Measurements from ENCODE around the gene OR6B1.
"Not testable (repeated sequence)": the region's sequence is repeated elsewhere in the genome, so short reads cannot be mapped to it uniquely, and the experiment has no call there.

OR6B1 gene

DNA sequence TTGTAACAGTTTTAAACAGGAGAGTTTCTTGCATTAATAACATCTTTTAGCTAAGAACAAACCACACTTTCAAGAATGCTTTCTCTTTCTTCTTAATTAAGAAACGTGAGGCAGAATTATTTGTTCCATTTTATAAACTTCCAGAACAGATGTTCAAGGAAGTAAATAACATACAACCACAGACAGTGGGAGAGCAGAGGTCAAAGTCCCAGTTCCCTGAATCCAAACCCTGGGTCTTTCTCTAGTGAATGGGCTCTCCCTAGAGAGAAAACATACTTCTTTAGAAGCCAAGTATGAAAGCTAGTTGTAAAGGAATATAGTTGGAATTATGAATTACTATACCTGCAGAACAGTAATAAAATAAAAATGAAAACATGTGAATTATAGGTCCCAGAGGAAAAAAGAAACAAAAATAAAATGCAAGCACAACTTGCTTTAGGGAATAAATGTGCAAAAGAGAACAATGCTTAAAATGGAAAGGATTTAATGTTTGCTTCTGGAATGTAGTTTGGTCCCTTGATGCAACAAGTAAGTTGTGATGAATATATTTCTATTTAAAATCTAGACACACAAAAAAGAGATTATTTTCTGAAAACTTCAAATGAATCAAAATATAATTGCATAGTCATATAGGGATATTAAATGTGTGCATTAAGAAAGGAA lies 6.0 kb downstream of the OR6B1 start:
- no peak for DNase-seq (ENCODE audit: low spot score)

DNA sequence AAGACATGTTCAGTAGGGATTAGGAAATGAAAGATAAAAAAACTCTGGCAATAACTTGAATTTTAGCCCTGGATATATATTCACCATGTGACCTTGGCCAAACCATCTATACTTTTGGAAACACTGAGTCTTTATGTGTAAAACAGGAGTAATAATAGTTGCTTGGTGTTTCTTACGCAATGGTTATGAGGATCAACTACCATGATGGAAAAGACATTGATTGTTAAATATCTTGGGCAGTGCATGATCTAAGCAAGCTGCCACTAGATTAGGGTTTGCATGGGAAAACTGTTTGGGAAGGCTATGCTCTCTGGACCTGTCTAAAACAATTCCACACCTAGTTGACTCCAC lies 6.5 kb downstream of the OR6B1 start:
- DNase-seq (ENCODE audit: low spot score): no peak

DNA sequence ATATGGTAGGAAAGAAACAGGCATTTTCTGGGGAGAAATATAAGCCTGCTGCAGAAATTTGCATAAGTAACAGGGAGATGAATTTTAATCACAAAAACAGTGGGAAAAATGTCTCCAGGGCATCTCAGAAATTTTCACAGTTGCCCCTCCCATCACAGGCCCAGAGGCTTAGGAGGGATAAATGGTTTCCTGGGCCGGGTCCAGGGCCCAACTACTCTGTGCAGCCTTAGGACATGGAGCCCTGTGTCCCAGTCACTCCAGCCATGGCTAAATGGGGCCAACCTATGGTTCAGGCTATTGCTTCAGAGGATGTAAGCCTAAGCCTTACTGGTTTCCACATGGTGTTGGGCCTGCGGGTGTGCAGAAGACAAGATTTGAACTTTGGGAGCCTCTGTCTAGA lies 9.2 kb downstream of the OR6B1 start:
- no peak for DNase-seq (ENCODE audit: low spot score)

DNA sequence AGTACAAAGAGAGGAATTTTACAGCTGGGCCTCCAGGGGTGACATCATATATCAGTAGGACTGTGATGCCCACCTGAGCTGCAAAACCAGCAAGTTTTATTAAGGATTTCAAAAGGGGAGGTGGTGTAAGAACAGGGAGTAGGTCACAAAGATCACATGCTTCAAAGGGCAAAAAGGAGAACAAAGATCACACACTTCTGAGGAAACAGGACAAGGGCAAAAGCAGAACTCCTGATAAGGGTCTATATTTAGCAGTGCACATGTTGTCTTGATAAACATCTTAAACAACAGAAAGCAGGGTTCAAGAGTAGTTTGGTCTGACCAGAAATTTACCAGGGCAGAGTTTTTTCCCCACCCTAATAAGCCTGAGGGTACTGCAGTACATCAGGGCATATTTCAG lies 9.9 kb downstream of the OR6B1 start:
- not testable (repeated sequence) for DNase-seq (ENCODE audit: low spot score)

DNA sequence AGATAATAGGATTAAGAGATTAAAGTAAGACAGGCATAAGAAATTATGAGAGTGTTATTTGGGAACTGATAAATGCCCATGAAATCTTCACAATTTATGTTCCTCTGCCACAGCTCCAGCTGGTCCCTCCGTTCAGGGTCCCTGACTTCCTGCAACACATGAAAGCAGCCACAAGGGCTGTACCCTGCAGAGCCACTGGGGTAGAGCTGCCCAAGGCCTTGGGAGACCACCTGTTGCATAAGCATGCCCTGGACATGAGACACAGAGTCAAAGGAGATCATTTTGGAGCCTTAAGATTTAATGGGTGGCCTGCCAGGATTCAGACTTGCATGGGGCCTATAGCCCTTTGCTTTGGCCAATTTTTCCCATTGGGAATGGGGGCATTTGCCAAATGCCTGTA lies 10.7 kb downstream of the OR6B1 start:
- DNase-seq (ENCODE audit: low spot score): not testable (repeated sequence)

DNA sequence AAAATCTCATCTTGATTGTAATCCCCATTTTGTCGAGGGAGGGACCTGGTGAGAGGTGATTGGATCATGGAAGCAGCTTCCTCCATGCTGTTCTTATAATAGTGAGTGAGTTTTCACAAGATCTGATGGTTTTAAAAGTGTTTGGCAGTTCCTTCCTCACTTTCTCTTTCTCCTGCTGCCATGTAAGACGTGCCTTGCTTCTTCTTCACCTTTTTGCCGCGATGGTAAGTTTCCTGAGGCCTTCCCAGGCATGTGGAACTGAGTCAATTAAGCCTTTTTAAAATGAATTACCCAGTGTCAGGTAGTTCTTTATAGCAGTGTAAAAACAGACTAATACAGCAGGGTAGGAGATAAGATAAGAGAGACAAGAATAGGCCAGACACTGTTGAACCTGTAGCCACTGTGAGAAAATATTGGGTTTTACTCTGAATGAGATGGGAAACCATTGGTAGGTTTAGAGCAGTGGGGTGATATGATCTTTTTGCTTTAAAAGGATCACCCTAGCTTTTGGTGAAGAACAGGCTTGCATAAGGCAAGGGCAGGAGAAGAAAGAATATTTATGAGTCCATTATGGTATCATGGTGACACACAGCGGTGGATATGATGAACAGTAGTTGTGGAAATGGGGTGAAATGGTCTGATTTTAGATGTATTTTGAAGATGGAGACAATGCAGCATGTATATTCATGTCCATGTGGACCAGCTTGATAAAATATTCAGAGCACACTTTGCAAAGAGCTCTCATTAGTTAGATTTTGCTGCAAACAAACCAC lies 11.5 kb downstream of the OR6B1 start:
- DNase-seq (ENCODE audit: low spot score): no peak

DNA sequence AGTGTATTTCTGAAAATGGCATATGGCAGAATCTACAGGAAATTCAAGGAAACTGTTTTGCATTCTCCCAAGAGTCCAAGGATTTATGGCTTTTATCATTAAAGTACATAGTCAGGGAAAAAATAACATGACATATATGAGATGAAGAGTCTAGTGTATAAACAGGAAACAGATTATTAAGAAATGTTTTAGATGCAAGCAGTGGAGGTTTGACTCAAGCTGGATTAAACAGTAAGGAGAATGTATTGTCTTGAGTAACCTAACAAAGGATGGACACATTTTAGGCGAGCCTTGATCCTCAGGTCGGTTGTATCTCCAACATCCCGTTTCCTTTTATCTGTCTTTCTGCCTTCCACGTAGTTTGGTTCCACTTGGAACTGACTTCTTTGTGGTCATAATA lies 17.9 kb downstream of the OR6B1 start:
- DNase-seq (ENCODE audit: low spot score): no peak

DNA sequence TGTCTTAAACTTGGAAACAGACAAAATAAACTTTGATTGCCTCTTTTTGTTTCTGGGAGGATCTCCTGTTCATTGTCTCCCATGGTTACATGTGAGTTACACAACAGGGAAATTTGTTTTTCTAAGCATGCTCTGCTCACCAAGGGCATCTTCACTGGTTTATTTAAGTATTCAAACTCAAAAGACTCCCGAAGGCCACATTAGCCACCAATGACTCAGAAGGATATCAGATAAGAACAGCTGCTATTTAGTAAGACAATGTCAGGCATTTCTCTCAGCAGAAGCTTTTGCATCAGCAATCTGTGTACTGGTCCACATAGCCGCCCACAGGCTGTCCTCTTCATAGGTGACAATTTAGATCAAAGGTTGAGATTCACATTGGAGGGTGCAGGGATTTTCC lies 19.3 kb downstream of the OR6B1 start:
- DNase-seq (ENCODE audit: low spot score): peak; percentile 64

DNA sequence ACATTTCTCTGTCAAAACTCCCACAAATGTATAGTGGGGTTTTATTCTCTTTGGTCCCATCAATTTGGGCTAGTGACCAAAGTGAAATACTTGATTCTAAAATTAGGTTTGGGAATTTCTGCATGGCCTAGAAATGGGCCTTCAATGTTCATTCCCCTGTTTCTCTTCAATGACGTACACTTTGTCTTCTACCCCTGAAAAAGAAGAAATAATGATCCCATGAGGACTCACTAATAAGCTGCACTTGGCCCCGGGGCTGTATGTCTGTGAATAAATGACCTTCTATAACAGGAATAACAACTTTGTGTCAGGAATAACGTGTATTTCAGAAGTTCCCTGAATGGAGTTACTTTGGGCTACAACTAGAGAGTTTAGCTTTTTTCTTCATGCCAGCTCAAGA lies 20.2 kb downstream of the OR6B1 start:
- DNase-seq (ENCODE audit: low spot score): no peak

DNA sequence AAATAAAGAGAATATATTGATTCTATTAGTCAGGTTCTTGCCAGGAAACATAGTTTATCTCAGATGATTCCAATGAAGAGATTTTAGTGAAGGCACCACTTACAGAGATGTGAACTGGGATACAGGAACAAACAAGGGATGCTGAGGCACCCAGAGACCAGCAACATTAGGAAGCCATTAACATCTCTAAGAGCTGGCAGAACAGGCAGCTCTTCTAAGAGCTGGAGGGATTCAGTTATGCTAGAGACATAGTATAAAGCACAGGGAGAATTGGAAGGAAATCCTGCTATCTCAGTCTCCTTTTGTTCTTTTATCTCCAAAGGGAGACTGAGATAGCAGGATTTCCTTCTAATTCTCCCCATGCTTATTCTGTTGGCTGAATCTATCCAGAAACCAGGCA lies 22.0 kb downstream of the OR6B1 start:
- DNase-seq (ENCODE audit: low spot score): no peak

DNA sequence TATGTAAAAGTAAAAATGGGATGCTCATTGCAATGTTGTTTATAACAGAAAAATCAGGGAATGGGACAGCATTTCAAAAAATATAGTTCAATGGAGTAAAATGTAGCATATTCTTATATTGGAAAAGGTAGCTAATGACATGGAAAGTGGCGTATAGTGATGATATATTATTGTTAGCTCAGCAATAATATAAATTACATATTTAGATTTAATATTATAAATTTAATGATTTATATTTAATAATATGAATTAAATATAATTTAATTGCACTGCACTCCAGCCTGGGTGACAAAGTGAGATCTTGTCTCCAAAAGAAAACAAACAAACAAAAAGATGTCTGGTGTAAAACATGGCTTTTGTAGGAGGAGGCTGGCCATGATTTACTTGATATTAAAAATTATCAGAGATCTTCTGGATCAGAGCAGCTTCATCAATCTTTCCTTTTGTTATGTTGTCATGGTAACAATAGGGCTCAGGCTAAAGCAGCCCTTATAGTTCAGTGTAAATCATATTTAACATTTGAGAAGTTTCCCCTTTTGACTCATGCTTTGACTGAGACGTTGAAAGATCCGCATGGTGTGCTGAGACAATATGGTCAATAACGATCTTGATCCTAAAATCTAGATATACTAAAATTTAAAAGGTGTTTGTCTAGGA lies 23.2 kb downstream of the OR6B1 start:
- DNase-seq (ENCODE audit: low spot score): no peak

DNA sequence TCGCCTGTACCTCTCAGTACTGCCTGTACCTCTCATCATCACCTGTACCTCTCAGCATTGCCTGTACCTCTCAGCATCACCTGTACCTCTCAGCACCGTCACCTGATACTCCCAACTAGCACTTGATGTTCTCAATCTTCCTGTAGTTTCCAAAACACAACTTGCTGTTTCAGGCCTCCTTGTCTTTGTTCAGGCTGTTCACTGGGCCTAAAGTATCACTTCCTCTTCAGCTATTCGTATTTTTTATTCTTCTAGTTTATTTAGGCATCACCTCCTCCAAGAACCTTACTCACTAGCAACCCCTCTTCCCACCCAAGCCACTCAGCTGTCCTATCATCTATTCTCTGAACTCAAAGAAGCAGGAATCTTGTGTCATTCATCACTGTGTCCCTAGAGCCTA lies 24.1 kb downstream of the OR6B1 start:
- DNase-seq (ENCODE audit: low spot score): no peak

DNA sequence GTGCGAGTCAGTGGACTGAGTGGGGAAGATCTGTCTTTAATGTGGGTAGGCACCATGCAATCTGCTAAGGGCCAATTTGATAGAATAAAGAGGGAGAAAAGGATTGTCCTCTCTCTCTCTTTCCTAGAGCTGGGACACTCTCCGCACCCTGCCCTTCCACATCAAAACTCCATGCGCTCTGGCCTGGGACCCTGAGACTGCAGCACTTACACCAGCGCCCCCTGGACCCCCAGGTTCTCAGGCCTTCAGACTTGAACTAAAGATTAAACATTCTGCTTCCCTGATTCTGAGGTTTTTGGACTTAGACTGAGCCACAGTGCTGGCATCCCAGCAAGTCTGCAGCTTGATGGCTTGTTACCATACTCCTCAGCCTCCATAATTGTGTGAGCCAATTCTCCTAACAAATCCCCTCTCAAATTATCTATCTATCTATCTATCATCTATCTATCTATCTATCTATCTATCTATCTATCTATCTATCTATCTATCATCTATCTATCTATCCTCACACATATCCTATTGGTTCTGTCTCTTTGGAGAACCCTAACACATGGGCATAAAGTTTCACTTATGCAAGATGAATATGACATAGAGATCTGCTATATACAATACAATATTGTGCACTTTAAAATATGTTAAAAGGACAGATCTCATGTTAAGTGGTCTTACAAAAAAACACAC lies 26.2 kb downstream of the OR6B1 start:
- DNase-seq (ENCODE audit: low spot score): no peak

DNA sequence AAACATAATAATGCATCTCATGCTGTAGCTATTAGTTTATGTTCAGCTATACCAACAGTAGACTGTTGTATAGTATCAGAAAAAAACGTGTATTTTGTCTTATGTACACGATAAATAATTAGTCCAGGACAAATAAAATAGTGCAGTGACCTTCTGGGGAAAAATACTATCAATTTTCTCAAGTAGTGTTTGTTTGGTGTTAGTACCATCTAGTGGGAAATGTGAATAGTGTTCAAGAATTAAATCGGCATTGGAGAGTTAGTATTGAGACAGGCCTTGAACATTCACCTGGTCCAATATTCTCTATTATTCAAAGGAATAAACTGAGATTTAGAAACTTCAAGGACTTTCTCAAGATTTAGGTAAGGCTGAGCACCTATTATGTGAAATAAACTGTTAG lies 26.9 kb downstream of the OR6B1 start:
- DNase-seq (ENCODE audit: low spot score): no peak

DNA sequence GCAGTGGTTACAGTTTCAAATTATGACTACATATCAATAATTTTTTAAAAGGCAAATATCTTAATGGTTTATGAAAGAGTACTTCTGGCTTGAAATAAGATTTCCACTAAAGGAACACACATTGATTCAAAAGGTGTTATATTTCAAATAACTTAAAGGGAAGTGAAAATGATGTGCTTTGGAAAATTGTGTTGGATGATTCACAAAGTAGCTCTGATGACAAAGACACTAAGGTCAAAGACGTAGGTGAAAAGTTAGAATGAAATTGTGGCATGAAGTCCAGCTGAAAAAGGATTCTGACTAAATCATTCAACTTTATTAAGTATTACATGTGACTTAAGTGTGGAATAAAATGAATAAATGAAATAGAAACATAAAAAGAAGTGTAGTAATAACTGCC lies 27.9 kb downstream of the OR6B1 start:
- DNase-seq (ENCODE audit: low spot score): no peak

DNA sequence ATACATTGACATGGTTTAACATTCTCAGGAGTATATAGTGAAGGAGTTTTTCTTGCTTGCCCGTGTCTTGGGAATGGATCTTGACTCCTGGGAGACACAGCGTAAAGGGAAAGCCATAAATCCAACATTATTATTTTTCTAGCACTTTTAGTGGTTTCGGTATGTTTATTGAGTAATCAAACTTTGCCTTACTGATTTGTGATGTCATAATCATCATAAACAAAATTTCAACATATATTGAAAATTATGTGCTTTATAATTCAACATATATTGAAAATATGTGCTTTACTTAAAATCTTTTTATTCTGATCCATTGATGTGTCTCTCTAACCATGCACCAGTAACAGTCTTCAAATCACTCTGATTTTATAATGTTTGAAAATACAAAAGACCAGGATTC lies 28.4 kb downstream of the OR6B1 start:
- no peak for DNase-seq (ENCODE audit: low spot score)

DNA sequence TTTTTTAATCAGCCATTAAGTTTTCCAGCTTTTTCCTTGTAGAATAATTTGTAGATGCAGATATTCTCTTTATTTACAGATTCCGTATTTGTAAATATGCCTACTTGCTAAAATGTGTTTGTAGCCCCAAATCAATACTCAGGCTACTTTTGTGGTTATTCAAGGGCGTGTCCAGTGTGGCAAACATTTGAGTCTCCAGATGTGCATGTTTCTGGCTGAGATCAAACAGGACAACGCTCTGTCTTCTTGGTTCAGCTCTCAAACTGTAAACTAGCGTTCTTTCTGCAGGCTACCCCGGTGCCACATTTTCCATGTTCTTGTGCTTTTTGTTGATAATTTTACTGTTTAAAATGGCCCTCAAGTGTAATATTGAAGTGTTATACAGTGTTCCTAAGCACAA lies 32.4 kb downstream of the OR6B1 start:
- DNase-seq (ENCODE audit: low spot score): no peak

DNA sequence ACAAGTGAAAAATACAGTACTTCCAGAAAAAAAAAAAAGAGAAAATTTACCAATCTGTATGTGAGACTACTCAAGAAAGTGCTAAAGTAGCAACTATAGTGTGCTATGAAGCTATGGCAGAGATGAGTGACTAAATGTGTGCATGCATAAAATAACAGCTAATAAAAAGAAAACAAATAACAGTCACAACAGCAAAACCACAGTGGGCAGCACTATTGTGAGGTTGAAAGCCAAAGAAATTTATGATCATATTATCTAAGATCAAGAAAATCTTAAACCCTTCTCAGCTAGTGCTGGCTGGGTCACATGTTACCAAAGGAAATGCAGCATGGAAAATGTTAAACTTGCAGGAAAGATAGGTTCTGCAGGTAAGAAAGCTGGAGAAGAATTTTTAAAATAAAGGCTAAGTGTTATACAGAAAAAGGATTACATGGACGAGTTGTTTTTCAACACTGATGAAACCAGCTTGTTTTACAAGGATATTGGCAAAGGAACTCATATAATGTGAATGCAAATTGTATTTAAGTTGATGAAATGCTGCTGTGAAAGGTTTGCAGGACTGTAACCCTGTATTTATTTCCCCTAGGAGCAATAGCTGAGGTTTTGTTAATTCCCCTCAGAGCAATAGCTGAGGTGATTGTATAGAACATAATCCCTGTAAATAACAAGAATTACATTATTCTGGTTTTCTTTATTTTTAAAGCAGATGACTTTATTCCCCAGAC lies 33.0 kb downstream of the OR6B1 start:
- no peak for DNase-seq (ENCODE audit: low spot score)

DNA sequence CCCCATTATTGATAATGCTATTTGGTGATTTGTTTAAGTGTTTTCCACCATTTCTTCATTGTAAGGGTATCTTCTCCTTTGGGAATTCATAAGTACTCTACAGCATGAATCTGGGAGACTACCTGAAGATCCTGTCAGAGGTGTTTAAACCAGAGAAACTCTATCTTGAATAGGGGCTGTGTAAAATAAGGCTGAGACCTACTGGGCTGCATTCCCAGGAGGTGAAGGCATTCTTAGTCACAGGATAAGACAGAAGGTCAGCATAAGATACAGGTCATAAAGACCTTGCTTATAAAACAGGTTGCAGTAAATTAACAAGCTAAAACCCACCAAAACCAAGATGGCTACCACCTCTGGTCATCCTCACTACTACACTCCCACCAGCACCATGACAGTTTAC lies 35.3 kb downstream of the OR6B1 start:
- no peak for DNase-seq (ENCODE audit: low spot score)

DNA sequence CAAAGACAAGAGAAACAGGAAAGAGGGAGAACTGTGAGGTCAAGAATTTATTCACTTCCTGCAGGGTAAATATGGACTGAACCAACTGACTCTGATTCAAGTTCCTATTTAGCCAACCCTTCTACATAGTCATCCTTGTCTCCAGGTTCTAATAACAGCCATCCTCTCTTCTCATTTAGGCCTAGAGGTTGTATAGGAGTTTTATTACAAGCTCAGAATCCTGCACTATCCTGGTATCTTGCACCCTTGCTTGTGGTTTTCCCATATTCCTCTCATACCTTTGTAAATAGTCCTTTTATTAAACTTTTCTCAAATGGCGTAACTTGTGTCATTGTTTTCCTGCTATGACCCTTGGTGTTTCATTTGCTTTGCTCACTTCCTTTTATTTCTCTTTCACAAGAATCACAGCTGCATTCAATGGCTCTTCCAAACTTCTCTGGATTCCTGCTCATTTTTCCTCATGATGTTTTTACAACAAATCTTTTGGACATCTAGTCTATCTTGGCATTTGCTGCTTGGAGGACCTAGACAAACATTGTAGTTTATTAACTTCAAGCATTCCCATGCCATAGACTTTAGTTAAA lies 36.3 kb downstream of the OR6B1 start:
- no peak for DNase-seq (ENCODE audit: low spot score)

DNA sequence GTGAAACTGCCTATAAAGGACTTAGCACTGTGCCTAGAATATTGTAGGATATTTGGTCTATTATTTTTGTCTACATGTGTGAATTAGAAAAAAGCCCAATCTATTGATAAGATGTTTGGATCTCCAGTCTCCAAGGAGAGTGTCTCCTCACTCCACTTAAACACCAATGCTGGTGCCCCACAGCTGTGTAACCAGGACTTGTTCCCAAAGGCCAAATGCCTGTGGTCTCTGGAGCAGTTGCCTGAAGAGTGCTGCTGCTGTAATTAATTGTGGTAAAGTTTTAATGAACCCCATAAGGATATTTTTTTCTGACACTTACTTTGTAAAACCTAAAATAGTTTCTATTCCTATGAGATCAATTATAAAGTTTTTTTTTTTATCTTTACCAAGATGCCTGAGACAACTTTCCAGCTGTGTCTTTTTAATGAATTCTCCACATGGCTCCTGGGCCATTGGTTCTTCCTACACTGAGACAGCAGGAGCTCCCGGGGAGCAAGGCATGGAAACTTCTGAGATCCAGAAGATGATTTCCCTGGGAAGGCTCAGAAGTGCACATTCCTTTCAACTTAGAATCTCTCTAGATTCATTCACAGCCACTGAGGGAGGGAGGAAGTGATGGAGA lies 37.4 kb downstream of the OR6B1 start:
- DNase-seq (ENCODE audit: low spot score): no peak
